T-helper 22 cell (primary cell): ENCODE results near the gene DNAJC5.
"Not testable (repeated sequence)": the region's sequence is repeated elsewhere in the genome, so short reads cannot be mapped to it uniquely, and the experiment has no call there.

Experiments used
- DNase-seq: peaks from one replicate; pipeline ENCODE4 v3.0.0-alpha.2; 2020; ENCODE audit warnings: low read depth

The DNAJC5 gene

DNA sequence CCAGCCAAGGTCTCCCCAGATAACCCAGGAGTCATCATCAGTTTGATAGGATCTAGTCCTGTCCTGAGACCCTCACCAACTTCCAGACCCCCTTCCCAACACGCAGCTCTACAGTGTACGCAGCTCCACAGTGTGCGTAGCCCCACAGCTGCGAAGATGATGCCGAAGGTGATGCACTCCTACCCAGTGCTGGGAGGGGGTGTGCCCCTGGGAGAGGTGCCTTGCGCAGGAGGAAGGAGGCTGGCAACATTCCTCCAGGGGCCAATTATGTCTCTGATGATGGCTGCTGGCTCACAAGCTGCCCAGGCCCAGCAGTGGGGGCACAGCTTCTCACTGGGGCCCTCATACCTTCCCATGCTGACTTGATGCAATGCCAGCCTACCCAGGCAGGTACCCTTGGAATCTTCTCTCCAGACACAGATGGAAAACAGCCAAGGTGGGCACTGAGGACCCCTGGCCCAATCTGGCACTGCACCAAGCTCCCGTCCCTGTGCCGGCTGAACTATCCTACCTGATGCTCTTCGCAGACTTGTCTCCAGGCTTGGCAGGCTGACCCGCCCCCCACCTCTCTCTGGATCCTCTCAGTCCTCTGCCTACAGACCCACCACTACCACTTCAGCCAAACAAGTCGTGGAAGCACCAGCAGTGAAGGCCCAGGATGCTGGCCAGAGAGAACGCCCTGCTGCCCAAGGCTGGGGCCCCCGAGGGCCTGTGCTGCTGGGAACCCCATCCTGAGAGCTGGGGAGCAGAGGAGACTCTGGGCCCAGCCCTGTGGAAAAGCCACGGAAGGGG is 73.4 kb downstream of the DNAJC5 start:
- DNase-seq = no peak

DNA sequence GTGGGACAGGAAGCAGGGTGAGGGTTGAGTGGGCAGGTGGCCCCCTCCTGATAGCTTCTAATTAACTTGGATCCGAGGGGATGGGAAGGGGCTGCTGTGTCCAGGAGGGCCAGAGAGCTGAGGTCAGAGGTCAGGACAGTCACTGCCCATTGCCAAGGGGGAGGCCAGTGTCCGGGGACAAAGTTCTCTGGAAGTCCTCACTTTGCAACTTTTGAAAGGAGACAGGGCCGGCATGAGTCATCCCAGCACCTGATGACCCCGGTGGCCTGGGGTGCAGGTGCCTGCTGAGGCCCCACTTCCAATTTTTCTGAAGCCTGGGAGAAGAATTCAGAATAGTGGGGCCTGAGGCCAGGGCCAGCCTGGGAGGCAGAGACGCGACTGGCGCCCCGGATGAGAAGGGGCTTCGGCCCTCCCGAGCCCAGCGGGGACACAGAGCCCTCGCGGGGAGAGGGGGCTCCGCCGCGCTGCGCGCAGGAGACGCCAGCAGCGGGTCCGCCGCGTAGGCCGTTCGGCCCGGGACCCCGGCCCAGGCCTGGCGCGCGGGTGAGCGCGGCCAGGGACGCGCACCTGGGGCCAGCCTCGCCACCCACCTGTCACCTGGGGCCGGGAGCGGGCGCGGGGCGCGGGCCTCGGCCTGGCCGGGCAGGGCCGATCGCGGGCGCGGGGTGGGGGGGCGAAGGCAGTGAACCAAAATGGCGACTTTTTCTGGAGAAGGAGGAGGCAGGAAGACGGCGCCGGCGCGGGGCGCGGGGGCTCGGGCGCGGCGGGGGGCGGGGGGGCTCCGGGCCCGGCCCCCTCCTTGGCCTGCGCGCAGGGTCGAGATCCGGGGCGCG is 74.2 kb downstream of the DNAJC5 start:
- peak; percentile 22 for DNase-seq

DNA sequence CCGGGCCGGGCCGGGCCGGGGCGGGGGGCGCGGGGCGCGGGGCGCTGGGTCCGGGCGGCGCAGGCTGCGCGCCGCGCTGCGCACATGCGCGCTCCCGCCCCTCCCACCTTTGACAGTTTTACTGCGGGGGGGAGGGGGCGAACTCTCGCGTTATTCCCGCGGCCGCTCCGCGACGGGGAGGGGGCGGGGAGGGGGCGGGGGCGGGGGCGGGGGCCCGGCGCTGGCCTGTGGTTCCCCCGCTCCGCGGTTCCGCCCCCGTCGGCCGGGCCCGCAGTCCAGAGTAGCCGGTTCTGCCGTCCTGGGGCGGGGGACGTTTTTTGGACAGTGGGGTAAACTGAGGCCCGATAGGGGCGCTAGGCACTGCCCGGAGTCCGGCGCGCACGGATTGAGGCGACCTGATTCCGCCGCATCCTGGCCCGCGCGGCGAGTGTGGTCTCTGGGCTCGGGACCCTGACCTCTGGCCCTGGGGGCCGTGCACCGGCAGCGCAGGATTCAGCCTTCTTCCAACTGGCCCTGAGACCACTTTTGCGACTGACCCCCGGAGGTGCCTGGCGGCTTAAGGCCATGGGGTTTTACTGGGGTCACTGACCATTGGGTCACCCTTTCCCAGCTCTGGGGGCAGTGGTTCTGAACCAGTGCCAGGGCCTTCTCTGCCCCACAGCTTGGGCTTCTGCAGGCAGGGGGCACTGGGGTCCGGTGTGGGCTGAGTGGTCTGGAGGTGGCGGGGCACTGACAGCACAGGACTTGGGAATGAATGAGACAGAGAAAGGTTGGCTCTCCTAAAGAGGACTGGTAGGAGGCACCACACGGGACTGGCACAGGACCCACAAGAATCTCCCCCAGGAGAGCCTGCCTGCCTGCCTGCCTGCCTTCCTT is 75.2 kb downstream of the DNAJC5 start, which contains the start of gene ZNF512B:
ZNF512B (minus strand) TSS at position 93 of the 876 bp plus-strand sequence. CDS start 1,980 bp downstream, outside the sequence.
- DNase-seq = peak; percentile 28

DNA sequence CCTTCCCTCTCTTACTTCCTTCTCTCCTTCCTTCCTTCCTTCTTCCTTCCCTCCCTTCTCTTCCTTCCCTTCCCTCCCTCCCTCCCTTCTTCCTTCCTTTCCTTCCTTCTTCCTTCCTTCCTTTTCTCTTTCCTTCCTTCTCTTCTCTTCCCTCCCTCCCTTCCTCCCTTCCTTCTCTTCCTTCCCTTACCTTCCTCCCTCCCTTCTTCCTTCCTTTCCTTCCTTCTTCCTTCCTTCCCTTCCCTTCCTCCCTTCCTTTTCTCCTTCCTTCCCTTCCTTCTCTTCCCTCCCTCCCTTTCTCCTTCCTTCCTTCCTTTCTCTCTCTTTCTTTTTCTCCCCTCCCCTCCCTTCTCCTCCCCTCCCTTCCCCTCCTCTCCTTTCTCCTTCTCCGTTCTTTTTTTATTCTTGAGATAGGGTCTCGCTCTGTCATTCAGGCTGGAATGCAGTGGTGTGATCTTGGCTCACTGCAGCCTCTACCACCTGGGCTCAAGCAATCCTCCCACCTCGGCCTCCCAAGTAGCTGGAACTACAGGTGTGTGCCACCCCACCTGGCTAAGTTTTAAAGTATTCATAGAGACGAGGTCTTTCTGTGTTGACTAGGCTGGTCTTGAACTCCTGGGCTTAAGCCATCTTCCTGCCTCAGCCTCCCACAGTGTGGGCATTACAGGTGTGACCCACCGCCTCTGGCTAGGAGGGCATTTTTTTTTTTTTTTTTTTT is 75.9 kb downstream of the DNAJC5 start:
- no peak for DNase-seq

DNA sequence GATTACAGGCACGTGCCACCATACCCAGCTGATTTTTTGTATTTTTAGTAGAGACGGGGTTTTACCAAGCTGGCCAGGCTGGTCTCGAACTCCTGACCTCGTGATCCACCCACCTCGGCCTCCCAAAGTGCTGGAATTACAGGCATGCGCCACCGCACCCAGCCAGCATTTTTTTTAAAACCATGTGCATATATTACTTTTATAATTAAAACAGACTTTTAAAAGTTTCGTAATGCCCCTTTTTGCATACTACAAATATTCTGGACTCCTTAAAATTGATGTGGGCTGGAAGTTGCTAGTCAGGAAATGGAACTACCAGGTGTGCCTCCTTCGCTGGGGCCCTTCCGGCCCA is 77.0 kb downstream of the DNAJC5 start:
- not testable (repeated sequence) for DNase-seq

DNA sequence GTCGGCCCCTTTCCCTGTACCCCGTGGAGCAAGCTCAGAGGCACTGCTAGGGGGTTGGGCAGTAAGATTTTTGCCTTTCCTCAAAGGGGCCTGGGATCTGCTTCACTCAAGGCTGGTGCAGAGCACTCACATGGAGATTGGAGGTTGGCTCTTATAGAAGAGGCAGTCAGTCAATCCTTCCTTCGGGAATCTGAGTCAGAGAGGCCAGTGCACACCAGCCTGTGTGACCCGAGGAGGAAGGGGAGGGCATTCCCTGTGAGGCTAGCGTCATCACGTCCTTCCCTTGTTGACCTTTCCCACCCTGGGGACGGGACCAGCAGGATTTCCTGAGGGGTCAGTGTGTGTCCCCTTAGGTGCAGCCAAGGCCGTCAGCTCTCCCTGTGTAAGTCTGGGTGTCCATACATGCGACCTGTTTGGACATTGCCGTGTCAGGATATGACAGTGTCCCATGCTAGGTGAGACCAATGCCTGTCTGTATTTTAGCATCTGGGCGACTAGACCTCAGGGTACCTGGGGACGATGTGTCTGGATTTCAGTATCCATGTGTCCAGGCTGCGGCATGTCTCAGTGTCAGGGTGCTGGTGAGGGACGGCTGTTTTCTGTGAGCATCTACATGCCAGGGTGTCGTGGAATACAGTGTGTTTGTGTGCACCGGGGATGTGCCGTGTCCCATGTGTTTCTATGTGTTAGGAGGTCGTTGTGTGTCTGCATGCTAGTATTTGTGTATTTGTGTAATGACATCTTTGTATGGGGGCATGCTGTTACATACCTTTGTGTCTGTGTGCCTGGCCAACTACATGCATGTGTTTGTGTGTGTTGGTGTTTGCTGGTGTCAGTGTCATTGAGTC is 77.6 kb downstream of the DNAJC5 start:
- DNase-seq = no peak

DNA sequence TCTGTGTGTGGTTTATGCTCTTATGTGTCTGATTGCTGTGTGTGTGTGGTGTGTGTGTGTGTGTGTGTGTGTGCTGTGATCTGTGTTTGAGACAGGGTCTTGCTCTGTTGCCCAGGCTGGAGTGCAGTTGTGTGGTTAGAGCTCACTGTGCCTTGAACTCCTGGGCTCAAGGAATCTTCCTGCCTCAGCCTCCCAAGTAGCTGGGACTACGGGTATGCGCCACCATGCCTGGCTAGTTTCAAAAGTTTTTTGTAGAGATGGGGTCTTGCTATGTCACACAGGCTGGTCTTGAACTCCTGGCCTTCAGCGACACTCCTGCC is 78.2 kb downstream of the DNAJC5 start:
- no peak for DNase-seq

DNA sequence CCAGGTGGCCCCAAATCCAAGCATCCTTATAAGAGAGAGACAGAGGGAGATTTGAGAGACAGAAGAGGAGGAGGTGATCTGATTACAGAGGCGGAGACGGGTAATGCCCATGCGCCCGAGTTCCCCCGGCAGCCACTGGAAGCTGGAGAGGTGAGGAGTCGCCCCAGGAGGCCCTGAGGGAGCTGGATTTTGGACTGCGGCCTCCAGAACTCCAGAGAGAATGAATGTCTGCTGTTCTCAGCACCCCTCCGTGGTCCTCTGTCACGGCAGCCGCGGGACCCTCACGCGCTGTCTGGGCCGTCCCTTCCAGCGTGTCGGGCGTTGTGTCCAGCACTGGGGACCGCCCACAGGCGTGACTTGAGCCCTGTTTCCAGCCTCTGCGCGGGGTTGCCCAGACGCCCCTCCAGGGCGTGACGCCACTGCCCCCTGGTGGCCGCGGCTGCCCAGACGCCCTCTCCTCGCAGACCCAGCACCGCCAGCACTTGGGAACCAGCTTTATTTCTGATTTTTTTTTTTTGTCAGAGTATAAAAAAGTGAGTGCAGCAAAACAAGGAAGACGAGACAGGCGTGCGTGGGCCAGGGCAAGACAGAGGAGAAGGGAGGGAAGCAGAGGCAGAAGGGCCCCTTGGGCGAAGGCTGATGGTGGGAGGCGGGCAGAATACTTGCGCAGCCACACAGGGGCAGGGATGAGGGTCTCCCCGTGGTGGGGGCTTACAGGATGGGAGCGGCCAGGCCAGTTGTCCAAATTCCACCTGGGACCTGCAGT is 78.9 kb downstream of the DNAJC5 start:
- peak; percentile 50 for DNase-seq

DNA sequence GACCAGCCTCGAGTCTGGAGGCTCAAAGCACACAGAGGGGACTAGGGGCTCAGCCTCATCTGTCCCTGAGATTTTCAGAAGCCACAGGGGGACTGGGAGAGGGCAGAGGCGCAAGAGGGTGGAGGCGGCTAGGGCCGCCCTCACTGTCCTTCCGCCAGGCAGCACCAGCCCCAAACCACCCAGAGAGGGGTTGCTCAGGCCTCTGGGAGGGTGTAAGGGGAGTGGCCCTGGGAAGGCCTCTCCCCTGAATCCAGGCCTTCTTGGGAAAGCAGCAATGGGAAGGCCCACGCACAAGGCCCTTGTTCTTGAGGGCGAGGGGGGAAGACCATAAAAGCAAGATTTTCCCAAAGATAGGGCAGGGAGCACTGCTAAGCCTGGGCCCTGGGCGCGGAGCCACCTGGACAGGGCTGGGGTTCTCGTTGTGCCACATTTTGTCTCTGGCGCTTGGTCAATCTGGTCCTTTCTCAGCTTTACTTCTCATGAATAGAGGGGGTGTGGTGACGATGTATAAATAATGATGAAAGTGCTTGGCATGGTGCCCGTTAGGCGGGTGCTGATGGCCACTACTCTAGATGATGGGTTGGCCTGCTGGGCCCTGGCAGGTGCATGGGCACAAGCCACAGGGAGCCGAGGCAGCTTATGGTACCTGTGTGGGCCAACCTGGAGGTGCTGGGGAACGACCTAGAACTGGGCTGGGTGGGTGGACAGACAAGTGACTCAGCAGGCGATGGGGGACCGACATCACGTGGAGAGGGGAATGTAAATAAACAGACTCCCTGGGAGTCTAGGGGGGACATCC is 79.7 kb downstream of the DNAJC5 start:
- no peak for DNase-seq

DNA sequence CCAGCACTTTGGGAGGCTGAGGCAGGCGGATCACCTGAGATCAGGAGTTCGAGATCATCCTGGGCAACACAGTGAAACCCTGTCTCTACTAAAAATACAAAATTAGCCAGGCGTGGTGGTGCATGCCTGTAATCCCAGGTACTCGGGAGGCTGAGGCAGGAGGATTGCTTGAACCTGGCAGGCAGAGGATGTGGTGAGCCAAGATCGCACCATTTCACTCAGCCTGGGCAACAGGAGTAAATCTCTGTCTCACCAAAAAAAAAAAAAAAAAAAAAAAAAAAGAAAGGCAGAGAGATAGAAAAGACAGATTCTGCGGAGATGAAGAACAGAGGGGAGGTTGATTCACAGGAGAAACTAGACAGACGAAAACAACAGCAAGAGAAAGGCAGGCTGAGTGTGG is 81.6 kb downstream of the DNAJC5 start:
- DNase-seq = not testable (repeated sequence)

DNA sequence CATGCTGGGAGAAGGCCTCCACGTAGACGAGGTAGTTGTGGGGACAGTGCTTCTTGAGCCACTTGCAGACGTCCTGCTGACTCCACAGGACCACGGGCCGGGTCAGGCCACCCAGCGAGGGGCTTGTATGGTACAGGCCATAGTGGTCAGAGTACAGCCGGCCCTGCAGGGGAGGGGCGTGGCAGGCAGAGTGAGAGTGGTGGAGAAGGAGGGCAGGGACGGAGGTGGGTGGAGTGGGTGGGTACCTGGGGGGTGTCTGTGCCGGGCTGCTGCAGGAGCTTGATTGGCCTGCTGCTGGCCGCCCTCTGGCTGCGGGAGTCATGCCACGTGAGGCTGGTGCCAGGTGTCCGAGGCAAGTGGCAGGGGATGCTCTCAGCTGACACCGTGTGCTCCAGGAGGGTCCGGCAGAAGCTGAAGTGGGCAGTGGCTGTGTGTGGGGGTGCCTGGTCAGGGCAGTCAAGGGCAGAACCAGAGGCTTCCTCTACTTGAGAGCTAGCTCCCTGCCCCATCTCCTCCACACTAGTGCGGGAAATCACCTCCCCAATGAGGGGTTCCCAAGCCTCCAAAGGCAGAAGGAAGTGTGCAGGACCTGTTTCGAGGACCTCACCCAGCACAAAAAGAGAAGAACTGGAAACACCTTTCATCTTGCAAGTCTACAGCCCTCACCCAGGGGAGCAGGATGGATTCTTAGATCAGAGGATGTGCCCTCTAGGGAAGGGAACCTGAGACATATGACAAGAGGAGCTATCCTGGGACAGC is 82.2 kb downstream of the DNAJC5 start:
- DNase-seq = no peak

DNA sequence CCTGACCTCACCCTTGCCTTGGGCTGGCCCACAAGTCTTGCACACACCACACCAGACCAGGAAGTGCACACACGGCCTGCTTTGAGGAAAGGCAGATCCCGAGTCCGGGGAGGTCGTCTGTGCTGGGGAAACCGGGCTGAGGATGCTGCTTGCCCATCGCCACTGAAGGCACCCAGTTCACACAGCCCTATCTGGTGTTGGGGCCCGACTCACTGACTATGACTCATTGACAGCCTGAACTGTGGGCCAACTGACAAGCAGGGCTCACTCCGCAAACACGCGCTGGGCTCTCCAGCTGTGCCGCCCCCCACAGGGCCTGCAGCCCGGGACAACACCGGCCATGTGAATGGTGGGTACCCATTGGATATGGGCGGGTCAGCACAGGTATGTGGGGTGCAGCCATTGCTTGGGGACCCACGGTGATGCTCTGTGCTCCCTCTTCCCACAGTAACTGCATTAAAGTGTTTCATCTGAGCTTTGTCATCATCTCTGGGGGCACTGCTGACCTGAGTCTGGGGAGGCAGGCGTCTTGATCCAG is 82.9 kb downstream of the DNAJC5 start:
- DNase-seq = peak; percentile 28

DNA sequence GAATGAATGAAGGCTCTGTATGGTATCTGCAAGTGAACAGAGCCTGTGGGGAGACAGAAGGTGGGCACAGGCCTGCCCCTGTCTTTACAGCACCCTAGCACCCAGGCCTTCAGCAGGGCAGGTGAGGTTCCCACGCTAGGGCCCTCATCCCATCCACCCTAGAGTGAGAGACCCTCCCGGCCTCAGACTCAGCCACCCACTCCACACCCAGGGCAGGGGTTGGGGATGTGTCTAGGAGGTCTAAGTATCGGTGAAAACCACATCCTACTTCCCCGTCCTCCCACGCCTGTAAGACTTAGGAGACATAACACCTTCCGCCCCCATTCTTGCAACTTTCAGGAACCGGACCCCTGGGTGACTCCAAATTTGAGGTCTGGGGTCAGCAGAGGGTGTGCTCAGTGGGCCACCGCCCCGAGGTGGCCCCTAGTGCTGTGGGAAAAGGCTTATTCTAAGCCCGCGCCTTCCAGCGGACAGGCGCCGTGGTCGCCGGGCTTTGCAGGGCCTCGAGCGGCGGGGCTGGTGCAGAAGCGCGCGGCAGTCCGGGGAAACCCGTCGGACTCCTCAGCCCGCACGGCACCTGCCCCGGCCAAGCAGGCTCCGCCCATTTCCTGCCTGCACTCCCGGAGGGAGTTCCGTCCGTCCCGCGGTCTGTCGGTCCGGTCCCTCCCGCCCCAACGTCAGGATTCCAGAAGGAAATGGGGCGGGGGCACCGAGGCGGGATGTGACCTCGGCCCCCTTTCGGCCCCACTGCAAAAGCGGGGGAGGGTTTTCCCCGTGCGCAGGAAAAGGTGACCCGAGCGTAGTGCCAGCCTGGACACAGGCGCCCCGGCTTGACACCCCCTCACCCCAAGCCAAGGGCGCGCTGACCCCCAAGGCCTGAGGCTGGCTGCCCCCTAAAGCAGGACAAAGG is 83.6 kb downstream of the DNAJC5 start:
- DNase-seq = peak; percentile 40

DNA sequence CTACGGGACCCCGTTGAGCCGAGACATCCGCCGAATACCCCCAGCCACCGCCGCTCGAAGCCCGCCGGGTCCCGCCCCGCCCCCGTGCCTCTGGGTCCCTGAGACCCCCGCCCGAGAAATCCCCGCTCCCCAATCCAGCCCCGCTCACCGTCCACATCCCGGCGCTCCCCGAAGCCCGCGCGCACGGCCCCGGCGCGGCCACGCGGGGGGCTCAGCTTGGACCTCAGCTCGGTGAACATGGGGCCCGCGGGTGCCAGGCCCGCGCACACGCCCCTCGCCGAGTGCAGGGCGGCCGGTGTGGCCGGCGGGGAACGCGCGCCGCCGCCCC is 84.3 kb downstream of the DNAJC5 start:
- DNase-seq = no peak

DNA sequence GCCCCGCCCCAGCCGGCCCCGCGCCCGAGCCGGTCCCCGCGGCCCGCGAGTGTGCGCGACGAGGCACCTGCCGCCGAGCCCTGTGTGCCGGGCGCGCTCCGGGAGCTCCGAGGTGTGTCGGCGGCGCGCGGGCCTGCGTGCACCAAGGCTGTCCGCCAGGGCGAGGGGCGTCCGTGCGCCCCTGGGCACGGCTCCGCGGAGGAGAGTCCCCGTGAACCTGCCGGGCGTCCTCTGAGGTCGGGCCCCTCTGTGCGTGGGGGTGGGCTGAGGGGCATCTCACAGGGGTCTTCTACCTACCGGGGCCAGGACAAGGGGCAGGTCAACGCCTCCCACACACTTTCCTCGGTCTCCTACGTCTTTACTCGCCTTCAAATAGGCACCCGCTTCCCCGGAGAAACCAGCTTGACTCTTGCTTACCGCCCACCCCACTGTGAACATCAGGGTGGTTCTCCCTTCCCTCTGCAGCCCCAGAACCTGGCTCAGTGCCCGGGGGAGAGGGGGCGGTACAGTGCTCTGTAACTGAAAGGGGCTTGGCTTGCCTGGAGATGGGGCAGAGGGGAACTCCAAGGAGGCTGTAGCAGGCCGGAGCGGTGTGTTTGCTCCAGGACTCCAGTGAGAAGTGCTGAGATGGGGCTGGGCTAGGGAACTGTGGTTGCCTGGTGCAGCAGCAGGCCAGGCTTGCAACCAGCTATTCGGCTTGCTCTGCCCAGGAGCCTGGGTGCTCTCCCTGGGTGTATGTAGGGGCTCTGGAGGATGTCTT is 84.8 kb downstream of the DNAJC5 start, which contains the start of gene SAMD10:
SAMD10 (minus strand) TSS at position 86 of the 760 bp plus-strand sequence. CDS start 175 bp downstream, outside the sequence.
- peak; percentile 58 for DNase-seq

DNA sequence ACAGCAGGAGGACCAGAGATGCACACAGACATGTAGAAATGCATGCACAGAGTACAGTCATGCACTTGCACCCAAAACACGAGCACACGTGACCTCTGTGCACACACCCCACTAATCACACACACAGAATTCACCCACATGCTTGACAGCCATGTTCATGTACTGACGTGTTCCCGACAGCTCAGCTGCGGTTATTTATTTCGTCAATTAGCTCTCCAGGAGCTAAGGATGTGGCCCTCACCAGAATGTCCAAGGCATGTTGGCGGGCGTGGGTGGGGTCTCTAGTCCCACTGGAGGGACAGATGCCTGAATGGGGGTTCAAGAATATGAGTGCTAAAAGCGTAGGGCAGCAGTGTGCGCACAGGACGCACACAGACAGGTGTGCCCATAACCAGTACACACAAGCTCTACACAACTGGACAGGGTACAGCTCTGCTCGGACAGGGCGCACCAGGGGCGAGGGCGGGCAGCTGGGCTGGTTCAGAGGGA is 85.4 kb downstream of the DNAJC5 start:
- peak; percentile 40 for DNase-seq
